Activated T-cell treated with anti-CD3 and anti-CD28 coated beads for 48 hours (primary cell): Measurements from ENCODE around the gene STXBP1.
A peak's percentile ranks its signal among the peaks of the same experiment; 100 is the strongest.

Source experiments
- DNase-seq: peaks from one replicate; pipeline ENCODE4 v3.0.0-alpha.2; 2020; ENCODE audit warnings: low read depth

Gene STXBP1

GRCh38 chr9:127611899-127612790 lies at the start of gene STXBP1:
TSS of gene STXBP1 (plus strand) at chr9:127612277. CDS start at chr9:127612404, 127 bp downstream.
- DNase-seq = peak; percentile 86

GRCh38 chr9:127562279-127562796 lies 49.7 kb upstream of the STXBP1 start:
- DNase-seq = no peak

GRCh38 chr9:127562841-127563401 lies 49.2 kb upstream of the STXBP1 start:
- no peak for DNase-seq

GRCh38 chr9:127563579-127563978 lies 48.5 kb upstream of the STXBP1 start:
- no peak for DNase-seq

- no peak for DNase-seq
Measured at GRCh38 chr9:127565231-127565630, 46.8 kb upstream of the STXBP1 start.

- no peak for DNase-seq
Measured at GRCh38 chr9:127566351-127567001, 45.6 kb upstream of the STXBP1 start.

GRCh38 chr9:127567035-127567729 lies 44.9 kb upstream of the STXBP1 start:
- no peak for DNase-seq

GRCh38 chr9:127567730-127568617 lies 44.1 kb upstream of the STXBP1 start:
- no peak for DNase-seq

GRCh38 chr9:127568618-127568970 lies 43.5 kb upstream of the STXBP1 start:
- no peak for DNase-seq

GRCh38 chr9:127568971-127569885 lies 42.8 kb upstream of the STXBP1 start:
- DNase-seq = peak; percentile 79

GRCh38 chr9:127569886-127570401 lies 42.1 kb upstream of the STXBP1 start:
- no peak for DNase-seq

- DNase-seq = no peak
Measured at GRCh38 chr9:127570533-127571111, 41.5 kb upstream of the STXBP1 start.

GRCh38 chr9:127571971-127572370 lies 40.1 kb upstream of the STXBP1 start:
- no peak for DNase-seq

- no peak for DNase-seq
Measured at GRCh38 chr9:127572961-127573721, 38.9 kb upstream of the STXBP1 start.

- no peak for DNase-seq
Measured at GRCh38 chr9:127574072-127574993, 37.7 kb upstream of the STXBP1 start.

GRCh38 chr9:127575875-127576778 lies 36.0 kb upstream of the STXBP1 start:
- no peak for DNase-seq
